Fibroblast of villous mesenchyme (primary cell): ENCODE measurements around the gene QSOX2. TPM values are rescaled to one million over a fixed set of nuclear protein-coding genes. Genes with fewer than 3 reads are reported as not detected.
A peak's percentile ranks its signal among the peaks of the same experiment; 100 is the strongest.

ENCODE experiments used
- DNase-seq: peaks from one replicate; pipeline ENCODE4 v3.0.0-alpha.2; 2010; ENCODE audit warnings: low read depth
- H3K4me3 ChIP-seq: 2 replicates; pipeline ENCODE4 v1.5.1; 2011; ENCODE audit warnings: low read depth, mild to moderate bottlenecking, low read length
- CTCF ChIP-seq: IDR thresholded peaks from 2 replicates; pipeline ENCODE4 v1.5.1; 2012; ENCODE audit warnings: low read depth, mild to moderate bottlenecking, low read length; ENCODE audit not compliant: insufficient read depth
- total RNA-seq: library from RNA; depleted of rRNA; stranded (reverse); fragments of >200 nt; gene quantifications from 2 replicates; pipeline ENCODE4 v1.2.3, GENCODE V29; 2012

The QSOX2 gene
- total RNA-seq, result 11.3 and 15.1 TPM in 2 replicates

GRCh38 chr9:136245219-136246150 lies at the start of gene QSOX2:
QSOX2 (minus strand) TSS chr9:136245812; CDS start chr9:136245803, 9 bp downstream.
- peak; percentile 82 for DNase-seq
- peak within 1 kb of the TSS; percentile 73 for H3K4me3 ChIP-seq
- no peak for TF ChIP-seq CTCF

GRCh38 chr9:136295055-136295454 lies 49.4 kb upstream of the QSOX2 start:
- no peak for DNase-seq
- no peak overlapping the region for H3K4me3 ChIP-seq
- TF ChIP-seq CTCF, result no peak

GRCh38 chr9:136294437-136294836 lies 48.8 kb upstream of the QSOX2 start:
- no peak overlapping the region for H3K4me3 ChIP-seq
- no peak for TF ChIP-seq CTCF
- no peak for DNase-seq

- H3K4me3 ChIP-seq, result no peak overlapping the region
- no peak for TF ChIP-seq CTCF
- DNase-seq, result no peak
Observed at GRCh38 chr9:136293476-136294077, 48.0 kb upstream of the QSOX2 start.

- DNase-seq, result no peak
Observed at GRCh38 chr9:136292591-136293448, 47.2 kb upstream of the QSOX2 start.

More at GRCh38 chr9:136292591-136293448, 47.2 kb upstream of the QSOX2 start:
- TF ChIP-seq CTCF, result no peak
- no peak overlapping the region for H3K4me3 ChIP-seq
